Glomerular visceral epithelial cell (primary cell): ENCODE data around the gene ZBED3.
"Not testable (repeated sequence)": the region's sequence is repeated elsewhere in the genome, so short reads cannot be mapped to it uniquely, and the experiment has no call there.

Experiments used
- DNase-seq: peaks from one replicate; pipeline ENCODE4 v3.0.0-alpha.2; 2016; ENCODE audit errors: extremely low spot score

ZBED3 gene, protein sequence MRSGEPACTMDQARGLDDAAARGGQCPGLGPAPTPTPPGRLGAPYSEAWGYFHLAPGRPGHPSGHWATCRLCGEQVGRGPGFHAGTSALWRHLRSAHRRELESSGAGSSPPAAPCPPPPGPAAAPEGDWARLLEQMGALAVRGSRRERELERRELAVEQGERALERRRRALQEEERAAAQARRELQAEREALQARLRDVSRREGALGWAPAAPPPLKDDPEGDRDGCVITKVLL

GRCh38 chr5:77086689-77087483 is at the start of gene ZBED3:
Gene ZBED3, minus strand, starts transcription at chr5:77087285. Its CDS starts 9,407 bp downstream, at chr5:77077878.
- DNase-seq, result peak; percentile 81

DNA sequence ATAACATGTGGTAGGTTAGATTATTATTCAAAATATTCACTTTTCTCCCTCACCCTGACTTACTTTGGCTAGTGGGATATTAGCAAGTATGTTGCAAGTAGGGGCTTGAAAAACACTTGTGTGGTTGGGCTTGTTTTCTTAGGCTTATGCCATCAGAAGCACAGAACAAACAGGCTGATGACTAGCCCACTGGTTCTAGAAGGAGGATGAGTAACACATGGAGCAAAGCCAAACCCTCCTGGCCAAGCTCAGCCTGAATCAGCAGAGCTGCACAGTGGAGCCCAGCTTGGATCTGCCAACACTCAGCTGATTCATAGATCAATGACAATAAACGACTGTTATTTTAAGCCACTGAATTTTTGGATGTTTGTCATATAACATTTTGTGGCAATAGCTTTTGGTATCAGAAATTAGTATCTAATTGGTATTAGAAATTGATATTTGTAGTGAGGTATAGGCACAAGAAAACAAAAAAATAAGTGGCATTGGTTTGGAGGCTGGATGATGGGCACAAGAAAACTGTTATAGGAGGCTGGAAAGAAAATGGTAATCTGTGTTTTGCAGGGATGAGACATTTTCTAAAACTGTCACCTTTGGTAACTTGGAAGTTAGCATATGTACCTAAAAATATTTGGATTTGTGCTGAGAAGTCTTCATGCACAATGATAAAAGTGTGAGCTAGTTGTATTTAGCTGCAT is 46.1 kb upstream of the ZBED3 start:
- peak; percentile 90 for DNase-seq

DNA sequence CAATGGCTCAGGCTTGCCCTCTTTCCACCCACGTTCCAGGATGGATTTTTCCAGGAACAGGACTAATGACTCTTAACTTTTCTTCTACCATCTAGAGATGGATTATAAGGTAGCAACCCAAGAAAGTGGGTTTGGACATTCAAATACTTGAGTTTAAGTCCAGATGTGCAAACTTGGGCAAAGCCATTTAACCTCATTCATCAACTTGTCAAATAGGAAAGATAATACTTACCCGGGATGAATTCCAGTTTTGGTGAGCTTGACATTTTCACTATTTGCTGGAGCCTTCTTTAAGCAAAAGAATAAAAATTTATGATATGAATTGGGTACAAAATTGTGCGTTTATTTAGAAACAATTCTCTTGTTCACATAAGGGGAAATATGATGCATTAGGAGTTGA is 44.3 kb upstream of the ZBED3 start:
- no peak for DNase-seq

DNA sequence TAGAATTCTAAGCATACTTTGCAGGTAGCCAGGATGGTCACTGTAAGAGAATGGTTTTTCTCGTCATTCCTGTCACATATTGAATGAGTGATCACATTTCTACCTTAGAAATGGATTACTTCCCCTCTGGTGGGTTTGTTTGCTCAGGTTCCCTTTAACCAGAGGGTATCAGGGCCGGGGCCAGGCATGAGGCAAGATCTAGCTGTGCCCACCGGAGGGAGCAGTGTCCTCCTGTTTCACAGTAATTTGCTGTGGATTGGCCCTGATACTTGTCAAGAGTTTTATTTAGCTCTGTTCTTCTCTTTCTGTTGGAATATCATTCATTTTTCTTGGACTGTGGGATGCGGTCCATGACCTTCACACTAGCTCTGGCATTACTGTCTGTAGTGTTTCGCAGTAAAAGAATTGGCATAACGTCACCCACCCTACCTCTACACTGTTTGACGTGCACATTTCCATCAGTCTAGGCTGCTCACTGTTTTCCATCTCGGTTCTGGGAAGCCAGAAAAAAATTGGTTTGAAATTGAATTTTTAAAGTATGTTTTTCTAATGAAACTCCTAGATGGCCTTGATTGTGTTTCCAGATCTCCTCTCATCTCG is 42.4 kb upstream of the ZBED3 start:
- DNase-seq, result peak; percentile 24

DNA sequence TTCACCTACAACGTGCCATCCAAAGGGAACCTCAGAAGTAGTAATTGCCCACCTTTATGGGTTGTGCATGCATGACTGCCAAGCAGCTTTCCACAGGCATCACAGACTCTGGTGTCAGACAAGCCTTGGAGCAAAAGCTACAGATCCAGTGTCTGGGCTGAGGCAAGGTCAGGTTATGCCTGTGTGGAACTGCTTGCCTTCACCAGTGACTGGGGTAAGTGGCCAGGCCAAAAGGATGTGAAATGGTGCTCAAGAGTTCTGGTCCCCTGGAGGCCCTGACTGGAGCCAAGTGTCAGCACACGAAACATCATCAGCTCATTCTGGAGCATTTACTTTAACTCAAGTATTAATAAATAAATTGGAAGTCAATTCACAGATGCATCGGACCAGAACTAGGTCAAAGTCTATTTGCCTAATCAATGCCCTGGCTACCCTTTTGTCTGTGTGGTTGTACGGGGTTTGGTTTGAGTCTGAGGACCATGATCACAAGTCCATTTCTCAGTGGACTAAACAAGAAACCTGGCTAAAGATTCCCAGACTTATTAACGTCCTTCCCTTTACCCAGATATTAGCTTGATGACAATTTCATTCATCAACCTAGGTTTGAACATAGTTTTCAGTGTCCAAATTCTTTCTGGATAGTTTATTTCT is 41.5 kb upstream of the ZBED3 start:
- no peak for DNase-seq

DNA sequence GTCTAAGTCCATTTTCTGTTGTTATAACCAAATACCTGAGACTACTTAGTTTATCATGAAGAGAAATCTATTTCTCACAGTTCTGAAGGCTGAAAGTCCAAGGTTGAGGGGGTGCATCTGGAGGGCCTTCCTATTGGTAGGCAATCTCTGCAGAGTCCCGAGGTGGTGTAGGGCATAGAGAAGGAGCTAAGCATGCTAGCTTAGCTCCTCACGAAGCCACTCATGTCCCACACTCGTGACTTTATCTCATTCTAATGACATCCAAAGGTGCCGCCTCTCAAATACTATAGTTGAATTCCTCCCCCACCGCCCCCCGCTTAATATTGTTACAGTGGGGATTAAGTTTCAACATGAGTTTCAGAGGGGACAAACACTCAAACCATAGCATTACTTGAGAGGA is 36.0 kb upstream of the ZBED3 start:
- no peak for DNase-seq

DNA sequence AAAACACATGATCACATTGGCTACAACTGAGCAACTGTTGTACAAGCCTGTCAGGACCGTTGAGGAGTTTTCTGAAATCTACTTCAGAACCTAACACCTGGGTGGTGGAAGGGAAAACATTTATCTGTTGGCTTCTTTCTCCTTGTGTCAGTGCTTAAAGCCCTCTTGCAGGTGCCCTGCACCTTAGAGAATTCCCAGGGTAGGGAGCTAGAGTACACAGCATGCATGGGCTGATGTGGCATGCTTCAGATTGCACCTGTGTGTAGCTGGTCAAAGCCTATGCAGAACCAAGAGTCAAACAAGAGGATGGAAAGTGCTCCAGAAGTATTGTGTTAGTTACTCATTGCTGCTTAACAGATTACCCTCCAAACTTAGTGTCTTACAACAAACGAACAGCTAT is 33.6 kb upstream of the ZBED3 start:
- no peak for DNase-seq

DNA sequence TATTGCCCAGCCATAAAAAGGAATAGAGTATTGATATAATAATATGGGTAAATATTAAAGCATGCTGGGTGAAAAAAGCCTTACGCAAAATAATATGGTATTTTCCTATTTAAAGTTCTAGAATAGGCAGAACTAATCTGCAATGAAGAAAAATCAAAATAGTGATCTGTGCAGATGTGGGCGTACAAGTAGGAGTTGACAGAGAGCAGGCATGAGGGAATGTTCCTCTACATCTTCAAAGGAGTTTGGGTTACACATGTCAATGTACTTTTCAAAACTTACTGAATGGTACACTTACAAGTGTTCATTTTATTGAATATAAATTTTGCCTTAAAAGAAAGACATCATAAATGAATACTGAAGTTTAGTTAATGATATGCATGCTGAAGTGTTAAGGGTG is 33.0 kb upstream of the ZBED3 start:
- no peak for DNase-seq

DNA sequence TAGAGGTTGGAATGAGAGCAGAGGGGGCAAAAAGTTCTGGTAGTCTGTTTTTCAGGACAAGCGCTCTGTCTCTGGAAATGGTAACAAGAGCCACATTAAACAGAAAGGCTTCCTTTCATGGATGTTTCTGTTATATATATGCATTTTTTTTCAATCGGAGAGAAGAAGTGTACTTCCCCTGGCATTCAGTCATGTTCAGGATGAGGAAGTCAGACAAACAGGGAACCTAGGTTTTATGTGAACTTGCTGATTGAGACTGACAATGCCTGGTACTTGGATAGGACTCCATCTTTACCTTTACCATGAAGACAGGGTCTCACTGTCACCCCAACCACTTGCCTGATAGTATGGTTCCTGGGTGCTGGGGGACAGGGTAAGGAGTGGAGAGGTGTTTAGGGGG is 30.1 kb upstream of the ZBED3 start:
- no peak for DNase-seq

GRCh38 chr5:77107035-77107434 is 19.9 kb upstream of the ZBED3 start:
- not testable (repeated sequence) for DNase-seq

- DNase-seq, result no peak
Observed at GRCh38 chr5:77104813-77105212, 17.7 kb upstream of the ZBED3 start.

GRCh38 chr5:77103457-77103856 is 16.4 kb upstream of the ZBED3 start:
- DNase-seq, result no peak

GRCh38 chr5:77102549-77102948 is 15.5 kb upstream of the ZBED3 start:
- no peak for DNase-seq

- DNase-seq, result peak; percentile 18
Observed at GRCh38 chr5:77101298-77101697, 14.2 kb upstream of the ZBED3 start.

DNA sequence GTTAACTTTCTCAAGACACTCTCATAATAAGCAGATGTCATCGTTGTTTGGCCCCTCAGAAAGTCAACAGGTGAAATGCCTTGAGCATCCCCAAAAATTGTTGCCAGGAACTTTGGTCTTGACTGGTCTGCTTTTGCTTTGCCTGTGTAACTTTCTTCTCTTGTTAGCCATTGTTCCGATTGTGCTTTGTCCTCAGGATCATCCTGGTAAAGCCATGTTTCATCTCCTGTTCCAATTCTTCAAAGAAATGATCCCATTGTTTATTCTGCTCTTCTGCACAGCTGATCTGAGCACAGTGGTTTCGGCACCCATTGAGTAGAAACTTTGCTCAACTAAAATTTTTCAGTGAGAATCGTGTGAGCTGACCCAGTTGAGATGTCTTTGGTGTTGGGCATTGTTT is 8.1 kb upstream of the ZBED3 start:
- DNase-seq, result no peak

DNA sequence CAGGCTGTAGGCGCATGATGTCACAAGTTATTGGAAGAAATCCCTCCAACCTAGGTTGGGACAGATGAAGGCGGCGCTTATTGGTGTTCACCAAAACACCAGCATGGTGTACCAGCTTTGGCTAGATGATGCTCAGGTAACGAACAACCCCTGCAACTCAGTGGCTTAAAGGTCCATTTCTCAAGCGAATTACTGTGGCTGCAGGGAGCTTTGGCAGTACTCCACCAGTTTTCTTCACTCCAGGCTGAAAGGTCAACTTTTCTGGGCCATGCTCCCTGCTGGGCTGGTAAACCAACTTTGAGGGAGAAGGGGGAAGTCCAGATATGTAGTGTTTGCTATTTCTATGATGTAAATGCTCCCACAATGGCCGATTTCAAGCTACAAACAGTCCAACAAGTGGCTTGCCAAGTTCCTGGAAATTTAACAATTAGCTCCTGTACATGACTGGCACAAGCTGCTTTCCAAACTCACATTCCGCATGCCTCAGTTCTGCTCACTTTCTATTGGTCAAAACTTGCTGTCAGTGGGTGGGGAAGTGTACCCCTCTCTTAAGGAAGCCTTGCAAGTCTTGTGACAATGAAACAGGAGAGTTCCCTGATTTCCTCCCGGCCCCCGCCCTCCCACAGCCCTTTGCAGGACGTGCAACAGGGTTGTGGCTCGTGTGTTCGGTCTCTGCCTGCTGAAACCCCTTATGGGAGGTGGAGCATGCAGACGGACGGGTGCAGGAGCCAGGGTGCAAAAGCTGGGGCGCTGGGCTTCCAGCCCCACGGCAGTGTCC is 588 bp upstream of the ZBED3 start:
- DNase-seq, result peak; percentile 36

- DNase-seq, result no peak
Observed at GRCh38 chr5:77086368-77086688, 757 bp downstream of the ZBED3 start.

DNA sequence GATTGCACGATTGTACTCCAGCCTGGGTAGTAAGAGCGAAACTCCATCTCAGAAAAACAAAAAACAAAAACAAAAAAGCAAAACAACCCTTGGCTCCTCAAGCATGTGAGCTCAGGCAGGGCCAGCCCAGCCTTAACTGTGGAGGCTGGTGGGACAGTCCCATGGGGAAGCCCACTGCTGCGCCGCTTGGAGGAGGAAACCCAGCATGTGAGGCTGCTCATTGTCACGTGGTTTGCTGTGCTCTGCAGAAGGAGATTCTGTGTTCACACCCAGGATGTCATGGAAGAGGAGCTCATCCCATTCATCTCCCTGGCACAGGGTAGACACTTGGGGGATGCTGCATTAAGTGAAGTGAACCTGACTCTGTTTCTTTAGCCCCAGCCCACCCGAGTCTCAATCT is 4.0 kb downstream of the ZBED3 start:
- no peak for DNase-seq

DNA sequence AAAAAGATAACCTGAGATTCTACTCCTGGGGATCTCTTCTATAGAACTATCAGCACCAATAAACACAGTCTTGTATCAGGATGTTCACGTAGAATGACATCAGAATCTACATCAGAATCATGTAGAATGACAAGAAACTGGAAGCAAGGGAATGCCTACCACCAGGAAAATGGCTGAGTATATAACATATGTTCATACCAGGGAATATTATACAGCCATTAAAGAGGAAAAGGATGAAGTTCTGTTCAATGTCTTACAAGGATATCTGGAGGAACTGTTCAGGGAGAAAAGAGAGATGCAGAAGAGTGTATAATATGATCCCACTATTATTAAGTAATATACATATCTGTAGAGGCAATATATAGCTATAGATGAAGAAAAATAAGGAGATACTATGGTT is 4.8 kb downstream of the ZBED3 start:
- DNase-seq, result no peak

DNA sequence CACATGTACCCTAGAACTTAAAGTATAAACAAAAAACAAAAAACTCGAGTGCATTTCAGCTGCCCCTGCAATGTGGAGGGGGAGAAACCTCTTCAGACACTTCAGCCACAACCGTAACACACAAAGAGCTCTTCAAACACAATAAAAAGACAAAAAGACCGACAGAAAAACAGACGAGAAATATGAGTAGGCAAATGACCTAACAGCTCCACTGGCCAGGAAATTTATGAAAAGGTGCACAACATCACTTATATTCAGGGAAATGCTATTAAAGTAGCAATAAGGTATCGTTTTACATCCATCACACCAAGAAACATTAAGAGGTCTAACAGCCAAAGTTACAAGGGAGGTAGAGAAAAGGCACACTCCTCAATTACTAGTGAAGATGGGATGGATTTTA is 6.2 kb downstream of the ZBED3 start:
- DNase-seq, result no peak

DNA sequence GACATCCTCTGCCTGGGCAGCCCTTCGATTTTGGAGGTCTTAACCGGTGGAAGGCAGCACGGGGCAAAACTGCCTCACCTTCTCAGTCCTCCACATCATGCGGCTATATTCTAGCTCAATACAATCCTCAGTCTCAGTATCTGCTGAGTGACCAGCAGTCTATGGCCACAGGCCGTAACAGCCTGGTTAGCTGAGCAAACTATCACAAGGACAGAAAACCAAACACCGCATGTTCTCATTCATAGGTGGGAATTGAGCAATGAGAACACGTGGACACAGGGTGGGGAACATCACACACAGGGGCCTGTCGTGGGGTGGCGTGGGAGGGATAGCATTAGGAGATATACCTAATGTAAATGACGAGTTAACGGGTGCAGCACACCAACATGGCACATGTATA is 6.6 kb downstream of the ZBED3 start:
- DNase-seq, result not testable (repeated sequence)
